ENCODE results near the gene FBXL3. TPM values are rescaled to one million over a fixed set of nuclear protein-coding genes. Genes with fewer than 3 reads are reported as not detected.

FBXL3 gene
- total RNA-seq, 1 experiment from 2014 or later = 16.7 TPM

GRCh38 chr13:76975863-76976262, 51.1 kb downstream of the FBXL3 start:
- H3K36me3 Mint-ChIP-seq (ENCODE audit: insufficient read depth in 1 of 3, low read depth in 3 of 3) = no peaks in the 10 kb centered on the region
- H3K27me3 ChIP-seq (ENCODE audit: insufficient read depth, low read length) = no peaks in the 10 kb centered on the region
- H3K4me1 ChIP-seq (ENCODE audit: insufficient read depth, low read length) = no peaks in the 10 kb centered on the region; the same call in 1 of the 2 replicates
- no peaks in the 10 kb centered on the region for H3K79me1 ChIP-seq (ENCODE audit: insufficient read depth, low read depth, low read length, poor library complexity, severe bottlenecking)
- no peak overlapping the region for H4K5ac ChIP-seq (ENCODE audit: insufficient read length, low read depth, low read length)
- H3K4me1 Mint-ChIP-seq = peaks cover 12 to 14% of the 10 kb centered on the region in 2 experiments
- H3K9ac ChIP-seq (ENCODE audit: extremely low read depth, insufficient read length, low read length) = no peak overlapping the region
- H2AK5ac ChIP-seq (ENCODE audit: insufficient read length, low read length) = no peak overlapping the region
- no peaks in the 10 kb centered on the region for H3K9me3 ChIP-seq (ENCODE audit: control insufficient read depth, low read depth, low read length)
- H2BK5ac ChIP-seq (ENCODE audit: insufficient read length, low read length) = no peak overlapping the region
- no peak overlapping the region for H2BK120ac ChIP-seq (ENCODE audit: low read depth, low read length, poor library complexity, severe bottlenecking)
- no peak overlapping the region for H3K27ac ChIP-seq (ENCODE audit: insufficient read length, low read depth, low read length)
- H3K56ac ChIP-seq (ENCODE audit: insufficient read length, low read depth, low read length) = no peak overlapping the region
- WGBS (ENCODE audit: extremely low coverage, insufficient read length, low lambda C conversion rate) = no CpG with 5 or more reads among the region's 6 CpGs
- no peaks in the 10 kb centered on the region for H3K9me3 Mint-ChIP-seq
- H3K23me2 ChIP-seq (ENCODE audit: insufficient read length, low read depth, low read length, poor library complexity, severe bottlenecking) = no peaks in the 10 kb centered on the region
- H3K27ac Mint-ChIP-seq = no peak overlapping the region
- H2AFZ ChIP-seq (ENCODE audit: low read length) = no peak overlapping the region
- no peak overlapping the region for H3K4me2 ChIP-seq (ENCODE audit: insufficient read depth, insufficient read length, low read length)
- no peak for DNase-seq
- no peak overlapping the region for H4K8ac ChIP-seq (replicated peaks; ENCODE audit: insufficient read length, low read depth, low read length)
- H3K23ac ChIP-seq (ENCODE audit: insufficient read length, low read depth, low read length) = no peak overlapping the region
- no peak overlapping the region for H2BK12ac ChIP-seq (ENCODE audit: insufficient read length, low read depth, low read length)
- no peak overlapping the region for H2BK20ac ChIP-seq (ENCODE audit: low read depth, low read length, poor library complexity, severe bottlenecking)
- H3T11ph ChIP-seq (ENCODE audit: low read length) = no peak overlapping the region
- H3K18ac ChIP-seq (ENCODE audit: insufficient read length, low read depth, low read length) = no peak overlapping the region
- H4K91ac ChIP-seq (ENCODE audit: insufficient read length, low read depth, low read length) = no peak overlapping the region
- no peaks in the 10 kb centered on the region for H4K20me1 ChIP-seq (ENCODE audit: control insufficient read depth, insufficient read depth, insufficient read length)
- no peak overlapping the region for H3K4ac ChIP-seq (ENCODE audit: low read depth, low read length)
- no peak overlapping the region for H3K4me3 Mint-ChIP-seq
- peaks cover 6% of the 10 kb centered on the region for H3K27me3 Mint-ChIP-seq (ENCODE audit: low read depth)
- H3K14ac ChIP-seq (ENCODE audit: insufficient read depth, low read length) = no peak overlapping the region
- H2BK15ac ChIP-seq (ENCODE audit: low read depth, low read length) = no peak overlapping the region
- TF ChIP-seq CTCF (conservative IDR thresholded peaks at IDR 0.05) = no peak
- no peaks in the 10 kb centered on the region for H3K79me2 ChIP-seq (ENCODE audit: insufficient read depth, low read length)

Measured in H9 (cell line).